Thyroid gland (tissue), 4 donors: ENCODE data around the gene MRPL37.

Experiments used
- CTCF ChIP-seq, 6 experiments: fragments of 200-600 bp in 3 of 6; fragments of 450-650 bp in 3 of 6; sonication (generic) in 3 of 6; IDR thresholded peaks; one replicate each; pipeline ENCODE4 v1.5.1; 2016 to 2019; ENCODE audit warnings: antibody characterized with exemption in 6 of 6, mild to moderate bottlenecking in 2 of 6, inconsistent platforms in 1 of 6, moderate library complexity in 1 of 6
- POLR2A ChIP-seq, 2 donors: fragments of 450-650 bp; IDR thresholded peaks; one replicate each; pipeline ENCODE4 v1.6.1; 2017; ENCODE audit warnings: antibody characterized with exemption in 2 of 2, mild to moderate bottlenecking in 2 of 2, moderate library complexity in 1 of 2

- TF ChIP-seq CTCF (IDR thresholded peaks at IDR 0.05) (peak in 1 of 6 experiments; percentile 8), POLR2A (IDR thresholded peaks at IDR 0.05) (peak in 1 of 2 donors; percentile 10)
Observed at GRCh38 chr1:54218883-54219687, 19.1 kb downstream of the MRPL37 start.
